Thyroid gland (tissue), 4 donors: ENCODE data around the gene CDC42SE2.

Experiments used
- CTCF ChIP-seq, 6 experiments: fragments of 200-600 bp in 3 of 6; fragments of 450-650 bp in 3 of 6; sonication (generic) in 3 of 6; IDR thresholded peaks; one replicate each; pipeline ENCODE4 v1.5.1; 2016 to 2019; ENCODE audit warnings: antibody characterized with exemption in 6 of 6, mild to moderate bottlenecking in 2 of 6, inconsistent platforms in 1 of 6, moderate library complexity in 1 of 6
- POLR2A ChIP-seq, 2 donors: fragments of 450-650 bp; IDR thresholded peaks; one replicate each; pipeline ENCODE4 v1.6.1; 2017; ENCODE audit warnings: antibody characterized with exemption in 2 of 2, mild to moderate bottlenecking in 2 of 2, moderate library complexity in 1 of 2

- TF ChIP-seq CTCF (IDR thresholded peaks at IDR 0.05): no peak
- TF ChIP-seq POLR2A (IDR thresholded peaks at IDR 0.05): no peak
Observed at GRCh38 chr5:131288328-131288727, 24.5 kb downstream of the CDC42SE2 start.
